K562 (cell line): ENCODE data around the gene STIM1. TPM values are rescaled to one million over a fixed set of nuclear protein-coding genes. Genes with fewer than 3 reads are reported as not detected.

Experiments used
- ARID1B ChIP-seq: fragments of 450-650 bp; IDR thresholded peaks from 2 replicates; pipeline ENCODE4 v1.6.1; 2016; ENCODE audit warnings: antibody characterized with exemption, mild to moderate bottlenecking, inconsistent platforms
- CC2D1A ChIP-seq: fragments of 450-650 bp; IDR thresholded peaks from 2 replicates; pipeline ENCODE4 v1.6.1; 2017; ENCODE audit warnings: mild to moderate bottlenecking
- E2F5 ChIP-seq: sonication (generic); formaldehyde crosslinking; IDR thresholded peaks from 2 replicates; pipeline ENCODE4 v1.8.0; 2022; ENCODE audit warnings: mild to moderate bottlenecking, missing genetic modification reagents
- E2F6 ChIP-seq, 2 experiments: IDR thresholded peaks; 2 replicates each; pipeline ENCODE4 v1.6.1; 2011; ENCODE audit warnings: borderline replicate concordance in 1 of 2, control low read depth in 1 of 2, low read depth in 1 of 2, low read length in 1 of 2, mild to moderate bottlenecking in 1 of 2, mixed read lengths in 1 of 2, moderate library complexity in 1 of 2; ENCODE audit not compliant: insufficient read depth in 1 of 2, insufficient read length in 1 of 2, poor library complexity in 1 of 2, severe bottlenecking in 1 of 2; ENCODE audit errors: extremely low read depth in 1 of 2
- EZH2 ChIP-seq: IDR thresholded peaks from 2 replicates; pipeline ENCODE4 v1.6.1; 2012; ENCODE audit warnings: low read depth, mild to moderate bottlenecking, inconsistent platforms, low read length, borderline replicate concordance
- GTF2A2 ChIP-seq: IDR thresholded peaks from 2 replicates; pipeline ENCODE4 v1.6.1; 2016; ENCODE audit warnings: mild to moderate bottlenecking, missing genetic modification characterization, missing compliant biosample characterization
- NELFE ChIP-seq: IDR thresholded peaks from 2 replicates; pipeline ENCODE4 v1.6.1; 2011; ENCODE audit warnings: mild to moderate bottlenecking; ENCODE audit not compliant: insufficient read depth, insufficient read length
- NFYB ChIP-seq: IDR thresholded peaks from 2 replicates; pipeline ENCODE4 v1.6.1; 2011; ENCODE audit warnings: mild to moderate bottlenecking, moderate library complexity; ENCODE audit not compliant: insufficient read length; ENCODE audit errors: extremely low read depth
- OTX1 ChIP-seq: fragments of 450-650 bp; formaldehyde crosslinking; IDR thresholded peaks from 2 replicates; pipeline ENCODE4 v1.4.0; 2022; ENCODE audit warnings: mild to moderate bottlenecking
- RAD51 ChIP-seq: fragments of 450-650 bp; IDR thresholded peaks from 2 replicates; pipeline ENCODE4 v1.7.1; 2016; ENCODE audit warnings: low read depth, mild to moderate bottlenecking, borderline replicate concordance
- RHOXF2B ChIP-seq: fragments of 250-450 bp; sonication (Bioruptor Pico); conservative IDR thresholded peaks from 2 replicates; pipeline ENCODE4 v1.5.1; 2021
- SMARCA4 ChIP-seq: fragments of 450-650 bp; IDR thresholded peaks from 2 replicates; pipeline ENCODE4 v1.6.1; 2016
- TAF15 ChIP-seq: fragments of 200-400 bp; formaldehyde crosslinking; IDR thresholded peaks from 2 replicates; pipeline ENCODE4 v1.6.1; 2017; ENCODE audit warnings: mild to moderate bottlenecking, low read depth, low read length, moderate library complexity
- ZBTB26 ChIP-seq: fragments of 450-650 bp; formaldehyde crosslinking; IDR thresholded peaks from 2 replicates; pipeline ENCODE4 v1.4.0; 2022; ENCODE audit warnings: missing genetic modification characterization
- ZFPM2 ChIP-seq: fragments of 250-450 bp; sonication (Bioruptor Pico); IDR thresholded peaks from 2 replicates; pipeline ENCODE4 v1.5.1; 2022; ENCODE audit warnings: mild to moderate bottlenecking
- ZNF444 ChIP-seq: fragments of 250-450 bp; sonication (Bioruptor Pico); IDR thresholded peaks from 2 replicates; pipeline ENCODE4 v1.4.0; 2020; ENCODE audit warnings: mild to moderate bottlenecking, moderate library complexity
- ZNF584 ChIP-seq: fragments of 200-800 bp; sonication (Bioruptor generic); IDR thresholded peaks from 2 replicates; pipeline ENCODE4 v1.6.1; 2016; ENCODE audit warnings: low read depth, mild to moderate bottlenecking, missing genetic modification characterization, missing compliant biosample characterization
- polyA plus RNA-seq, 8 experiments: library from polyadenylated mRNA; depleted of rRNA in 4 of 8; stranded (reverse) in 5 of 8; unstranded in 3 of 8; fragments of >200 nt; fragmentation: Nextera tagmentation in 2 of 8; fragmentation: Illumina TruSeq in 1 of 8; extraction: Ambion mirVana in 2 of 8; extraction: Trizol in 1 of 8; gene quantifications; 2 replicates each; pipeline versions ENCODE4 v1.2.1 to v1.2.3, GENCODE V29; 2011 to 2014; ENCODE audit warnings: inconsistent platforms in 1 of 8, missing spikeins in 1 of 8
- total RNA-seq, 7 experiments: library from RNA; depleted of rRNA in 6 of 7; stranded (reverse); fragments of >200 nt in 6 of 7; fragmentation: Illumina TruSeq in 2 of 7; extraction: Trizol in 2 of 7; gene quantifications; 2 replicates each; pipeline versions ENCODE4 v1.2.1 to v1.2.3, GENCODE V29; 2011 to 2021; ENCODE audit warnings: low replicate concordance in 1 of 7
- TF ChIP-seq, protein P1 (sequence below): fragments of 250-450 bp; sonication (Bioruptor Pico); IDR thresholded peaks from 2 replicates; pipeline ENCODE4 v1.8.0; 2021; ENCODE audit warnings: moderate library complexity, mild to moderate bottlenecking, inconsistent platforms
- TF ChIP-seq, protein P2 (sequence below): fragments of 150-350 bp; conservative IDR thresholded peaks from 2 replicates; pipeline ENCODE4 v1.6.1; 2014; ENCODE audit warnings: low read length
- TF ChIP-seq, protein P3 (sequence below): fragments of 250-450 bp; sonication (Bioruptor Pico); IDR thresholded peaks from 2 replicates; pipeline ENCODE4 v1.4.0; 2020; ENCODE audit warnings: mild to moderate bottlenecking, moderate library complexity

The STIM1 gene
- total and polyA plus RNA-seq, 9 of the 15 experiments (the other 6 are each of a cell fraction or from before 2014, with no cell fraction given), result 7.7 to 50.5 (median 22.5) TPM

DNA sequence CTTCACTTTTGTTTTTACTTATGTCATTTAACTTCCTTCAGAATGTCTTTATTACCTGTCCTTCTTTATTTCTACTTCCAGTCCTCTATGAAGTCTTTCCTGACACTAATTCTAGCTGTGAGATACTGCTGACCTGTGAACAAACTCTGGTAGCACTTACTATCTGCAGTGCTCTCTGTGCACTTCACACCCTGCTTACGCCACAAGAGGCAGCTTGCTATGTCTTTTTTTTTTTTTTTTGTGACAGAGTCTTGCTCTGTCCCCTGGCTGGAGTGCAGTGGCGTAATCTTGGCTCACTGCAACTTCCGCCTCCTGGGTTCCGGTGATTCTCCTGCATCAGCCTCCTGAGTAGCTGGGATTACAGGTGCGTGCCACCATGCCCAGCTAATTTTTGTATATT, 10.7 kb downstream of the STIM1 start (continued):
- TF ChIP-seq NELFE (no peak), ZNF444 (CRISPR knock-in tag) (no peak), TAF15 (no peak), E2F5 (CRISPR knock-in tag) (no peak), ZBTB26 (CRISPR knock-in tag) (no peak), ZFPM2 (no peak), RAD51 (no peak), ZNF584 (CRISPR knock-in tag) (no peak), CC2D1A (no peak), EZH2 (no peak), E2F6 (IDR thresholded peaks at IDR 0.05; ENCODE audit: borderline replicate concordance in 1 of 2, extremely low read depth in 1 of 2, insufficient read depth in 1 of 2, insufficient read length in 1 of 2, low read depth in 1 of 2, low read length in 1 of 2, poor library complexity in 1 of 2, severe bottlenecking in 1 of 2) (no peak), ARID1B (0 out of 2 replicates have a peak, but pooled peaks have one; percentile 2), NFYB (no peak), OTX1 (0 out of 2 replicates have a peak, but pooled peaks have one; percentile 24), SMARCA4 (no peak; the same call in 1 of the 2 replicates), RHOXF2B (CRISPR knock-in tag) (no peak), GTF2A2 (tag) (no peak)
- TF ChIP-seq, protein P1, sequence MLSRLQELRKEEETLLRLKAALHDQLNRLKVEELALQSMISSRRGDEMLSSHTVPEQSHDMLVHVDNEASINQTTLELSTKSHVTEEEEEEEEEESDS (CRISPR knock-in tag), result no peak
- TF ChIP-seq, protein P2, sequence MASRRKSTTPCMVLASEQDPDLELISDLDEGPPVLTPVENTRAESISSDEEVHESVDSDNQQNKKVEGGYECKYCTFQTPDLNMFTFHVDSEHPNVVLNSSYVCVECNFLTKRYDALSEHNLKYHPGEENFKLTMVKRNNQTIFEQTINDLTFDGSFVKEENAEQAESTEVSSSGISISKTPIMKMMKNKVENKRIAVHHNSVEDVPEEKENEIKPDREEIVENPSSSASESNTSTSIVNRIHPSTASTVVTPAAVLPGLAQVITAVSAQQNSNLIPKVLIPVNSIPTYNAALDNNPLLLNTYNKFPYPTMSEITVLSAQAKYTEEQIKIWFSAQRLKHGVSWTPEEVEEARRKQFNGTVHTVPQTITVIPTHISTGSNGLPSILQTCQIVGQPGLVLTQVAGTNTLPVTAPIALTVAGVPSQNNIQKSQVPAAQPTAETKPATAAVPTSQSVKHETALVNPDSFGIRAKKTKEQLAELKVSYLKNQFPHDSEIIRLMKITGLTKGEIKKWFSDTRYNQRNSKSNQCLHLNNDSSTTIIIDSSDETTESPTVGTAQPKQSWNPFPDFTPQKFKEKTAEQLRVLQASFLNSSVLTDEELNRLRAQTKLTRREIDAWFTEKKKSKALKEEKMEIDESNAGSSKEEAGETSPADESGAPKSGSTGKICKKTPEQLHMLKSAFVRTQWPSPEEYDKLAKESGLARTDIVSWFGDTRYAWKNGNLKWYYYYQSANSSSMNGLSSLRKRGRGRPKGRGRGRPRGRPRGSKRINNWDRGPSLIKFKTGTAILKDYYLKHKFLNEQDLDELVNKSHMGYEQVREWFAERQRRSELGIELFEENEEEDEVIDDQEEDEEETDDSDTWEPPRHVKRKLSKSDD, result no peak
- TF ChIP-seq, protein P3, sequence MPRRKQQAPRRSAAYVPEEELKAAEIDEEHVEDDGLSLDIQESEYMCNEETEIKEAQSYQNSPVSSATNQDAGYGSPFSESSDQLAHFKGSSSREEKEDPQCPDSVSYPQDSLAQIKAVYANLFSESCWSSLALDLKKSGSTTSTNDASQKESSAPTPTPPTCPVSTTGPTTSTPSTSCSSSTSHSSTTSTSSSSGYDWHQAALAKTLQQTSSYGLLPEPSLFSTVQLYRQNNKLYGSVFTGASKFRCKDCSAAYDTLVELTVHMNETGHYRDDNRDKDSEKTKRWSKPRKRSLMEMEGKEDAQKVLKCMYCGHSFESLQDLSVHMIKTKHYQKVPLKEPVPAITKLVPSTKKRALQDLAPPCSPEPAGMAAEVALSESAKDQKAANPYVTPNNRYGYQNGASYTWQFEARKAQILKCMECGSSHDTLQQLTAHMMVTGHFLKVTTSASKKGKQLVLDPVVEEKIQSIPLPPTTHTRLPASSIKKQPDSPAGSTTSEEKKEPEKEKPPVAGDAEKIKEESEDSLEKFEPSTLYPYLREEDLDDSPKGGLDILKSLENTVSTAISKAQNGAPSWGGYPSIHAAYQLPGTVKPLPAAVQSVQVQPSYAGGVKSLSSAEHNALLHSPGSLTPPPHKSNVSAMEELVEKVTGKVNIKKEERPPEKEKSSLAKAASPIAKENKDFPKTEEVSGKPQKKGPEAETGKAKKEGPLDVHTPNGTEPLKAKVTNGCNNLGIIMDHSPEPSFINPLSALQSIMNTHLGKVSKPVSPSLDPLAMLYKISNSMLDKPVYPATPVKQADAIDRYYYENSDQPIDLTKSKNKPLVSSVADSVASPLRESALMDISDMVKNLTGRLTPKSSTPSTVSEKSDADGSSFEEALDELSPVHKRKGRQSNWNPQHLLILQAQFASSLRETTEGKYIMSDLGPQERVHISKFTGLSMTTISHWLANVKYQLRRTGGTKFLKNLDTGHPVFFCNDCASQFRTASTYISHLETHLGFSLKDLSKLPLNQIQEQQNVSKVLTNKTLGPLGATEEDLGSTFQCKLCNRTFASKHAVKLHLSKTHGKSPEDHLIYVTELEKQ (CRISPR knock-in tag), result no peak
